MCF 10A (cell line): Measurements from ENCODE around the gene ZBTB46. TPM values are rescaled to one million over a fixed set of nuclear protein-coding genes. Genes with fewer than 3 reads are reported as not detected.
A peak's percentile ranks its signal among the peaks of the same experiment; 100 is the strongest.

Experiments used
- BruUV-seq: library from RNA; stranded (reverse); fragments of 400-500 nt; replicated peaks from 2 replicates; lab custom pipeline; 2021; lab: Mats Ljungman, UMichigan
- CTCF ChIA-PET: fragments of 300-600 bp; sonication (Branson Sonifier 250); formaldehyde crosslinking; extraction: SDS; loops from one replicate; lab custom pipeline; 2021; ENCODE audit warnings: antibody characterized with exemption, inconsistent platforms; lab: Yijun Ruan, JAX
- POLR2A ChIA-PET: fragments of 300-600, 350-650 bp; sonication (Branson Sonifier 250); formaldehyde crosslinking; extraction: SDS; loops from one replicate; lab custom pipeline; 2020; ENCODE audit warnings: antibody characterized with exemption, inconsistent platforms; lab: Yijun Ruan, JAX
- DNase-seq: peaks from one replicate; pipeline ENCODE4 v3.0.0-alpha.2; 2018; ENCODE audit not compliant: unreplicated experiment
- H3K27ac Mint-ChIP-seq: one replicate; pipeline ENCODE4 v1.8.0; 2022; ENCODE audit warnings: mild to moderate bottlenecking, low read depth, mixed read lengths; ENCODE audit not compliant: unreplicated experiment
- H3K27me3 Mint-ChIP-seq: one replicate; pipeline ENCODE4 v1.8.0; 2022; ENCODE audit warnings: mixed read lengths; ENCODE audit not compliant: insufficient read depth, unreplicated experiment
- H3K36me3 Mint-ChIP-seq: one replicate; pipeline ENCODE4 v1.8.0; 2022; ENCODE audit warnings: mild to moderate bottlenecking, moderate library complexity, mixed read lengths; ENCODE audit not compliant: insufficient read depth, unreplicated experiment
- H3K4me1 Mint-ChIP-seq: one replicate; pipeline ENCODE4 v1.8.0; 2022; ENCODE audit warnings: mixed read lengths; ENCODE audit not compliant: insufficient read depth, unreplicated experiment
- H3K4me3 Mint-ChIP-seq: one replicate; pipeline ENCODE4 v1.8.0; 2022; ENCODE audit warnings: mild to moderate bottlenecking, moderate library complexity, mixed read lengths; ENCODE audit not compliant: unreplicated experiment
- H3K9me3 Mint-ChIP-seq: one replicate; pipeline ENCODE4 v1.8.0; 2022; ENCODE audit warnings: mixed read lengths; ENCODE audit not compliant: unreplicated experiment
- CTCF ChIP-seq: fragments of 200-600 bp; IDR thresholded peaks from one replicate; pipeline ENCODE4 v1.8.0; 2022; ENCODE audit warnings: antibody characterized with exemption, mild to moderate bottlenecking; ENCODE audit not compliant: unreplicated experiment
- intact Hi-C: fragments of 100-400 bp; cut with micrococcal nuclease; formaldehyde crosslinking; loops from 2 replicates; pipeline ENCODE4 v1.14.1; 2022
- total RNA-seq: library from RNA; stranded (reverse); gene quantifications from 2 replicates; pipeline ENCODE4 v1.2.3, GENCODE V29; 2022

Gene ZBTB46
- total RNA-seq, 1 experiment from 2014 or later = 0.63 TPM

GRCh38 chr20:63711085-63711645, 119.9 kb downstream of the ZBTB46 start:
- H3K36me3 Mint-ChIP-seq = peaks cover 83% of the 10 kb centered on the region

GRCh38 chr20:63709149-63709527, 121.9 kb downstream of the ZBTB46 start:
- BruUV-seq = no TSS peak
- POLR2A ChIA-PET = interaction anchor here (1.0 to 4.2 kb wide), 7 partner anchors 12 to 126 kb away, joined by 3 to 79 read pairs (median 23); partner anchors contain the start of genes GMEB2, LIME1, RTEL1 and SLC2A4RG
- no peak for DNase-seq
- TF ChIP-seq CTCF = no peak
- peaks cover 70% of the 10 kb centered on the region for H3K36me3 Mint-ChIP-seq
- intact Hi-C loops = loop anchor here (5.0 kb wide), 2 partner anchors 248 to 263 kb away; partner anchors contain the start of gene UCKL1
- H3K27me3 Mint-ChIP-seq = no peaks in the 10 kb centered on the region
- CTCF ChIA-PET = interaction anchor here (0.6 to 1.4 kb wide), 5 partner anchors 12 to 227 kb away, joined by 3 to 6 read pairs (median 3); partner anchors contain the start of gene PTK6
- no peak overlapping the region for H3K27ac Mint-ChIP-seq
- peaks cover 7% of the 10 kb centered on the region for H3K9me3 Mint-ChIP-seq
- H3K4me3 Mint-ChIP-seq = peak overlapping the region; percentile 86
- H3K4me1 Mint-ChIP-seq = peaks cover 4% of the 10 kb centered on the region

More at GRCh38 chr20:63711085-63711645, 119.9 kb downstream of the ZBTB46 start:
- no peak for TF ChIP-seq CTCF
- no peak overlapping the region for H3K27ac Mint-ChIP-seq
- ChIA-PET POLR2A (interaction anchor here (0.6 to 2.9 kb wide), 9 partner anchors 13 to 269 kb away, joined by 3 to 13 read pairs (median 4); partner anchors contain the start of genes SAMD10, SLC2A4RG and TPD52L2), CTCF (interaction anchor here (0.7 kb wide), 2 partner anchors 58 to 153 kb away, joined by 3 to 4 read pairs; no protein-coding TSS in a partner anchor)
- no peak overlapping the region for H3K4me3 Mint-ChIP-seq
- DNase-seq = no peak
- intact Hi-C loops = no loop called here
- no TSS peak for BruUV-seq
- H3K4me1 Mint-ChIP-seq = peaks cover 4% of the 10 kb centered on the region
- peaks cover 7% of the 10 kb centered on the region for H3K9me3 Mint-ChIP-seq
- H3K27me3 Mint-ChIP-seq = no peaks in the 10 kb centered on the region

DNA sequence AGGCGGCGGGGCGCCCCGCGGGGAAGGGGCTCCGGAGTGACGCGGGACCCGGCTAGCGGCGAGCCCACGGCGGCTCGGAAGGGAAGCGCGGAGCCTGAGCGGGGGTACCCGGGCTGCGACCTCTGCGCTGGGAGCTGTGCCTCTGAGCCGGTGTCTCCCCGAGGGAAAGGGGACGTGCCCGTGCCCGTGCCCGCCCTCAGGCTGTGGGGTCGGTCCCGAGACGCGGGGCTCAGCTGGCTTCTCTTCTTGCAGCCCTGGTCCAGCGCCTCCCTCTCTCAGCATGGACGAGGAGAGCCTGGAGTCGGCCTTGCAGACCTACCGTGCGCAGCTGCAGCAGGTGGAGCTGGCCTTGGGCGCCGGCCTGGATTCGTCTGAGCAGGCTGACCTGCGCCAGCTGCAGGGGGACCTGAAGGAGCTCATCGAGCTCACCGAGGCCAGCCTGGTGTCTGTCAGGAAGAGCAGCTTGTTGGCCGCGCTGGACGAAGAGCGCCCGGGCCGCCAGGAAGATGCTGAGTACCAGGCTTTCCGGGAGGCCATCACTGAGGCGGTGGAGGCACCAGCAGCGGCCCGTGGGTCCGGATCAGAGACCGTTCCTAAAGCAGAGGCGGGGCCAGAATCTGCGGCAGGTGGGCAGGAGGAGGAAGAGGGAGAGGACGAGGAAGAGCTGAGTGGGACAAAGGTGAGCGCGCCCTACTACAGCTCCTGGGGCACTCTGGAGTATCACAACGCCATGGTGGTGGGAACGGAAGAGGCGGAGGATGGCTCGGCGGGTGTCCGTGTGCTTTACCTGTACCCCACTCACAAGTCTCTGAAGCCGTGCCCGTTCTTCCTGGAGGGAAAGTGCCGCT, 122.5 kb downstream of the ZBTB46 start:
- H3K9me3 Mint-ChIP-seq = peaks cover 7% of the 10 kb centered on the region
- ChIA-PET CTCF (interaction anchor here (0.6 to 2.7 kb wide), 11 partner anchors 10 to 265 kb away, joined by 3 to 9 read pairs (median 3); partner anchors contain the start of genes GMEB2 and PTK6), POLR2A (interaction anchor here (0.7 to 4.2 kb wide), 31 partner anchors 9 to 411 kb away, joined by 3 to 79 read pairs (median 6); partner anchors contain the start of genes GMEB2, LIME1, PPDPF and PRPF6)
- TF ChIP-seq CTCF = no peak
- H3K4me1 Mint-ChIP-seq = peaks cover 4% of the 10 kb centered on the region
- H3K27ac Mint-ChIP-seq = peak overlapping the region; percentile 61
- intact Hi-C loops = loop anchor here (5.0 kb wide), 2 partner anchors 249 to 264 kb away; partner anchors contain the start of gene UCKL1
- peak overlapping the region; percentile 86 for H3K4me3 Mint-ChIP-seq
- no peaks in the 10 kb centered on the region for H3K27me3 Mint-ChIP-seq
- BruUV-seq = TSS peak; percentile 30
- no peak for DNase-seq
- peaks cover 64% of the 10 kb centered on the region for H3K36me3 Mint-ChIP-seq
